Right cardiac atrium (tissue), 5 donors: ENCODE data around the gene TBX6. TPM values are rescaled to one million over a fixed set of nuclear protein-coding genes. Genes with fewer than 3 reads are reported as not detected.

Experiments used
- ATAC-seq, 2 donors: fragments of 200-7000 bp; cut with Tn5 transposase; one replicate each; pipeline versions ENCODE4 v1.8.0 to v1.9.1; 2020; ENCODE audit warnings: moderate library complexity in 2 of 2, mild to moderate bottlenecking in 1 of 2
- DNase-seq, 3 donors: peaks; one replicate each; pipeline ENCODE4 v3.0.0-alpha.2; 2020
- H3K27ac ChIP-seq: one replicate; pipeline ENCODE4 v1.5.1; 2013; ENCODE audit warnings: mild to moderate bottlenecking, low read length, control low read depth, moderate library complexity
- H3K27me3 ChIP-seq: one replicate; pipeline ENCODE4 v1.6.1; 2013; ENCODE audit not compliant: control insufficient read depth, insufficient read depth
- H3K4me1 ChIP-seq: one replicate; pipeline ENCODE4 v1.6.1; 2013; ENCODE audit warnings: low read length; ENCODE audit not compliant: control insufficient read depth, insufficient read depth
- H3K4me3 ChIP-seq: one replicate; pipeline ENCODE4 v1.5.1; 2013; ENCODE audit warnings: low read length, control low read depth
- H3K9me3 ChIP-seq: one replicate; pipeline ENCODE4 v1.6.1; 2013; ENCODE audit warnings: low read length; ENCODE audit not compliant: control insufficient read depth
- WGBS: extraction: QIAGEN DNeasy Blood & Tissue Kit; methylation state at CpG from one replicate; pipeline ENCODE4 v1.1.7; 2013; 5-methylcytosine and 5-hydroxymethylcytosine counted together
- intact Hi-C, 4 donors: fragments of 100-400 bp; cut with DNase I; formaldehyde crosslinking; loops; one replicate each; pipeline versions ENCODE4 v1.11.0 to v1.14.0; 2022 to 2023
- polyA plus RNA-seq: library from polyadenylated mRNA; stranded (reverse); fragments of 200-250 nt; gene quantifications from one replicate; pipeline ENCODE4 v1.2.3, GENCODE V29; 2013
- total RNA-seq, 4 donors: library from RNA; stranded (reverse); fragmentation: NEBNext Ultra II Directional; extraction: Animal tissue kit (Norgen Biotek cat#: 25700); gene quantifications; one replicate each; pipeline ENCODE4 v1.2.1, GENCODE V29; 2021
- donor health status: healthy with polysubstance abuse.
- donor health status: DM: no; HTN: yes; CAD: no.
- donor health status: DM: no; HTN: no; CAD: no.
- donor health status: DM: no; HTN: yes; CAD: no; lungs with severe emphysema.
- donor health status: DM: yes; HTN: yes; CAD: no.

Gene TBX6
- total and polyA plus RNA-seq, 5 donors, result 0.67 to 1.2 (median 0.93) TPM

GRCh38 chr16:30060836-30061554 is 30.7 kb downstream of the TBX6 start:
- peak overlapping the region; percentile 31 for H3K27ac ChIP-seq
- H3K4me3 ChIP-seq, result no peak overlapping the region
- 51% methylated on average over 2 of the region's 2 CpGs for WGBS
- DNase-seq (peak in 2 of 3 donors; percentile 81 to 83), ATAC-seq (no peak)
- no peaks in the 10 kb centered on the region for H3K9me3 ChIP-seq
- intact Hi-C loops, result no loop called here
- H3K4me1 ChIP-seq, result peaks cover 6% of the 10 kb centered on the region
- H3K27me3 ChIP-seq, result no peaks in the 10 kb centered on the region

- H3K27me3 ChIP-seq, result no peaks in the 10 kb centered on the region
- H3K4me1 ChIP-seq, result peaks cover 6% of the 10 kb centered on the region
- no peak overlapping the region for H3K4me3 ChIP-seq
- DNase-seq (no peak), ATAC-seq (no peak)
- WGBS, result 80% methylated on average over 4 of the region's 4 CpGs
- H3K9me3 ChIP-seq, result no peaks in the 10 kb centered on the region
- intact Hi-C loops, result no loop called here
- H3K27ac ChIP-seq, result peak overlapping the region; percentile 18
These were observed 31.4 kb downstream of the TBX6 start for GRCh38 chr16:30060346-30060745.

GRCh38 chr16:30054959-30055553 is 36.7 kb downstream of the TBX6 start:
- no peaks in the 10 kb centered on the region for H3K27me3 ChIP-seq
- H3K27ac ChIP-seq, result no peak overlapping the region
- H3K4me1 ChIP-seq, result no peaks in the 10 kb centered on the region
- peak in 1 of 3 donors; percentile 71 for DNase-seq
- 49% methylated on average over 10 of the region's 10 CpGs for WGBS
- no peaks in the 10 kb centered on the region for H3K9me3 ChIP-seq
- intact Hi-C loops, result no loop called here
- H3K4me3 ChIP-seq, result no peak overlapping the region
- no peak for ATAC-seq

DNA sequence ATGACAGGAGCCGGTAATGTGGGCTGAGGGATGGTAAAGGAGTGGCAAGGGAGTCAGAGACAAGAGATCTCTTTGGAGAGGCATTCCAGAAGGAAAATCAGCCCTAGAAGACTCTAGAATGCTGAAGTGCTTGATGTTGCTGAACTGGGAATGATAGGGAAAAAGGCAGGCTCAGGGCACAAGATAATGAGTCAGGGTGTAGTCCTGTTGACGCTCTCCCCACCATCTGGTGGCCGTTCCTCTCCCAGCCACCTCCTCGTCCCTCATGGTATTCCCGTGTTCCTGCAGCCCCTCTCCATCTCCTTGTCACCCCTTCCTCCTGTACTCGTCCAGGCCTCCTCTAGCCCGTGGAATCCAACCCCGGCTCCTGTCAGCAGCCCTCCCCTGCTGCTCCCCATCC is 37.3 kb downstream of the TBX6 start:
- Histone ChIP-seq H3K27me3 (no peaks in the 10 kb centered on the region), H3K4me1 (no peaks in the 10 kb centered on the region), H3K9me3 (no peaks in the 10 kb centered on the region), H3K27ac (no peak overlapping the region), H3K4me3 (no peak overlapping the region)
- ATAC-seq, result no peak
- no peak for DNase-seq
- 71% methylated on average over 8 of the region's 8 CpGs for WGBS
- intact Hi-C loops, result no loop called here

- Histone ChIP-seq H3K4me3 (peak overlapping the region; percentile 57), H3K27ac (no peak overlapping the region), H3K4me1 (no peaks in the 10 kb centered on the region), H3K27me3 (no peaks in the 10 kb centered on the region), H3K9me3 (no peaks in the 10 kb centered on the region)
- intact Hi-C loops, result no loop called here
- ATAC-seq (peak; percentile 48 to 68), DNase-seq (no peak)
- WGBS, result 3% methylated on average over 19 of the region's 19 CpGs
These were observed 38.2 kb downstream of the TBX6 start for GRCh38 chr16:30053376-30054015.

DNA sequence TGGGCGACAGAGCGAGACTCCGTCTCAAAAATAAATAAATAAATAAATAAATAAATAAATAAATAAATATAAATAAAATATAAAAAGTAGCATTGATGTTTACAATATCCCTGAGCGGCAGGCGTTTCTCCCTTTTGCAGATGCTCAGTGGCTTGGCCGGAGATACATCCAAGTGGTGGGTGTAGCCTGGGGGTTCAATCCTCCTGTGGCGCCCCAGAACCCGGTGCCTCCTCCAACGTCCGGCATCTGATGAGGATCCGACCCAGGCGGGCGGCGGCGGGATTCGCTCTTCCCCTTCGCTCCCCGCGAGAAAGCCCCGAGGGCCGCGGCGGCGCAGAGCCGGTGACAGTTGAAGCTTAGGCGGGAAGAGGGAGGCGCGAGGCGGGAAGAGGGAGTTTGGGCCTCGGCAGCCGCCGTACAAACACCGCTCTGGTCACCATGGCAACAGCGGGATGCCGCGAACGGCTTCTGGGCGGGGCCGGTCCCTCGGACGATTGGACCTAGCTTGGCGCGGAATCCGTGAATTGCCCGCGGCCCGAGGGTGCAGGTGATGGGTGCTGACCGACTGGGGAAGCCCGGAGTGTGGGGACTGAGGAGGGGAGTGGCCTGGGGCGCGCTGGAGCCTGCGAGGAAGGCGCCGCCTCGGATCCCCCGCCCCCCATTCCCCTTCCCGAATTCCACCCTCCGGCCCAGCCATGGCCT is 38.9 kb downstream of the TBX6 start:
- Histone ChIP-seq H3K27me3 (no peaks in the 10 kb centered on the region), H3K4me1 (no peaks in the 10 kb centered on the region), H3K9me3 (no peaks in the 10 kb centered on the region), H3K27ac (no peak overlapping the region), H3K4me3 (peak overlapping the region; percentile 57)
- WGBS, result 5% methylated on average over 58 of the region's 58 CpGs
- DNase-seq, result peak; percentile 95 to 98 (median 98)
- ATAC-seq, result peak; percentile 94
- intact Hi-C loops, result no loop called here

DNA sequence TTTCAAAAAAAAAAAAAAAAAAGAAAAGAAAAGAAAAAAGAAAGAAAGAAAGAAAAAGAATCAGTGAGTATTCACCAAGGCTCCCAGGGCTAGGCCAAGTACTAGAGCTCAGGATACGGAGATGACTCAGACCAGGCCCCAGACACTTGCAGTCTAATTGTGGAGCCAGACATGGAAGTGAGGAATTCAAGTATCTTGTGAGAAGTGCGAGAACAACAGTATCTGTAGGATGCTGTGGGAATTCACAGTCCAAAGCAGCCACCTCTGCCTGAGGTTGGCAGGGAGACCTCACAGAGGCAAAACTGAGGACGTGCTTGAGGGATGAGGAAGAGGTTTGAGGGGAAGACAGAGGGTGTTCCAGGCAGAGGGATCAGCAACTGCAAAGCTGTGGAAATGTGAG is 40.2 kb downstream of the TBX6 start:
- WGBS, result 78% methylated on average over 3 of the region's 3 CpGs
- peak in 1 of 3 donors; percentile 5 for DNase-seq
- no peak overlapping the region for H3K4me3 ChIP-seq
- H3K4me1 ChIP-seq, result no peaks in the 10 kb centered on the region
- H3K27ac ChIP-seq, result no peak overlapping the region
- no peak for ATAC-seq
- H3K27me3 ChIP-seq, result no peaks in the 10 kb centered on the region
- H3K9me3 ChIP-seq, result no peaks in the 10 kb centered on the region
- intact Hi-C loops, result no loop called here

DNA sequence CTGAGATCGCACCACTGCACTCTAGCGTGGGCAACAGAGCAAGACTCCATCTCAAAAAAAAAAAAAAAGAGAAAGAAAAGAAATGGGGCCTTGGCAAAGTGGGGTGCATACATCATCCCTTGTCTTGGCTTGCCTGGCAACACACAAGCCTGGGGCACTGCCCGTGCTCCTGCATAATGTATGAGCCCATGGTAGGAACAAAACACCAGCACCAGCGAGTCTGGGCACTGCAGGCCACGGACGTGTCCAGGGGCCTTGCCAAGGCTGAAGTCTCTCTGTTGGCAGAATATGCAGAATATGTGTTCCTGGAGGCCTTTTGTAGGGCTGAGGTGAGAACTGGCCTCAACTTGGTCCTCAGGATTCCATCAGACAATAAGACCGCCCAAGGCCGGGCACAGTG is 41.9 kb downstream of the TBX6 start:
- Histone ChIP-seq H3K4me1 (no peaks in the 10 kb centered on the region), H3K4me3 (no peak overlapping the region), H3K27ac (no peak overlapping the region), H3K27me3 (no peaks in the 10 kb centered on the region), H3K9me3 (no peaks in the 10 kb centered on the region)
- 92% methylated on average over 8 of the region's 8 CpGs for WGBS
- DNase-seq (peak in 1 of 3 donors; percentile 32), ATAC-seq (no peak)
- intact Hi-C loops, result no loop called here

DNA sequence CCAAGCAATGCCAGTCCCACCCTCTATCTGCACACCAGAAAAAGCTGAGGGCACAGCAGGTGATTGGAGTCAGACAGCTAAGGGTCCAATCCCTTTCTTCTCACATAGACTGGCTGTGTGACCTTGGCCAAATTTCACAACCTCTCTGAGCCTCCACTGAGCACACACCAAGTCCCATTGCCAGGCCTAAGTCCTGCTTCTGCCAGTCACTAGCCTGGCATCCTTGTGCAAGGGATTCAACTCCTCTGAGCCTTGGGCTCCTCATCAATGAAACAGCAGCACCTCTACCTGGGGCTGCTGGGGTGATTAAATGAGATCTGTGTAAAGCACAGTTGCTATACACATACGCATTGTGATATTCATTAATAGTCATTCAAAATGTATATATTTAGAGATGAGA is 45.1 kb downstream of the TBX6 start:
- DNase-seq (no peak), ATAC-seq (no peak)
- H3K4me1 ChIP-seq, result no peaks in the 10 kb centered on the region
- H3K9me3 ChIP-seq, result no peaks in the 10 kb centered on the region
- intact Hi-C loops, result no loop called here
- H3K27me3 ChIP-seq, result no peaks in the 10 kb centered on the region
- WGBS, result 86% methylated on average over 1 of the region's 1 CpG
- no peak overlapping the region for H3K4me3 ChIP-seq
- H3K27ac ChIP-seq, result no peak overlapping the region

- Histone ChIP-seq H3K27me3 (no peaks in the 10 kb centered on the region), H3K4me3 (no peak overlapping the region), H3K4me1 (no peaks in the 10 kb centered on the region), H3K27ac (no peak overlapping the region), H3K9me3 (no peaks in the 10 kb centered on the region)
- 71% methylated on average over 8 of the region's 8 CpGs for WGBS
- ATAC-seq (no peak), DNase-seq (peak in 1 of 3 donors; percentile 37)
- intact Hi-C loops, result no loop called here
These were observed 45.5 kb downstream of the TBX6 start for GRCh38 chr16:30046178-30046577.

DNA sequence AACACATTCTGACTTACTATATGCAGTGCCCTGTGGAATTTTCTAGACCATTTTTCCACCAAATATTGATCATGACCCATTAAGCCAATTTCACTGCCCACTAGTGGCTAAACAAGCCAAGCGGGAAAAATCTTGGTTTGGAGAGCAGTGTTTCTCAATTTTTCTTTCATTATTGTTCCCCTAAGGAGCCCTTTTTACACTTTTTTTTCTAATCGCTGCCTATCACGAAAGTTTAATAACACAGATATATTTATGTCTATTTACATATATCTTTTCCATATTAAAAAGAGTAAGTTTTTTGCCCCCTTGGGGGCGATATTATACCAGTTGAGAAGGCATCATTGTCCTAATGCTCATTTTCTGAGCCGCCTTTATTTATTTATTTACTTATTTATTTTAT is 49.9 kb downstream of the TBX6 start:
- Histone ChIP-seq H3K4me1 (no peaks in the 10 kb centered on the region), H3K9me3 (no peaks in the 10 kb centered on the region), H3K27me3 (no peaks in the 10 kb centered on the region), H3K27ac (no peak overlapping the region), H3K4me3 (no peak overlapping the region)
- DNase-seq (no peak), ATAC-seq (no peak)
- intact Hi-C loops, result loop anchor here in 1 of 4 donors (5.0 kb wide), 1 partner anchor 50 kb away; the partner anchor contains the start of gene TBX6
- 18% methylated on average over 5 of the region's 5 CpGs for WGBS
